GM18505 (cell line): ENCODE data around the gene TRERF1.

Experiments
- ATAC-seq: cut with Tn5 transposase; IDR thresholded peaks from one replicate; pipeline ENCODE4 v1.9.1; 2021; ENCODE audit not compliant: unreplicated experiment
- POLR2A ChIP-seq: IDR thresholded peaks from 4 replicates; pipeline ENCODE4 v1.6.1; 2011; ENCODE audit warnings: borderline replicate concordance; ENCODE audit not compliant: insufficient read depth, insufficient read length; ENCODE audit errors: extremely low read depth

The TRERF1 gene

DNA sequence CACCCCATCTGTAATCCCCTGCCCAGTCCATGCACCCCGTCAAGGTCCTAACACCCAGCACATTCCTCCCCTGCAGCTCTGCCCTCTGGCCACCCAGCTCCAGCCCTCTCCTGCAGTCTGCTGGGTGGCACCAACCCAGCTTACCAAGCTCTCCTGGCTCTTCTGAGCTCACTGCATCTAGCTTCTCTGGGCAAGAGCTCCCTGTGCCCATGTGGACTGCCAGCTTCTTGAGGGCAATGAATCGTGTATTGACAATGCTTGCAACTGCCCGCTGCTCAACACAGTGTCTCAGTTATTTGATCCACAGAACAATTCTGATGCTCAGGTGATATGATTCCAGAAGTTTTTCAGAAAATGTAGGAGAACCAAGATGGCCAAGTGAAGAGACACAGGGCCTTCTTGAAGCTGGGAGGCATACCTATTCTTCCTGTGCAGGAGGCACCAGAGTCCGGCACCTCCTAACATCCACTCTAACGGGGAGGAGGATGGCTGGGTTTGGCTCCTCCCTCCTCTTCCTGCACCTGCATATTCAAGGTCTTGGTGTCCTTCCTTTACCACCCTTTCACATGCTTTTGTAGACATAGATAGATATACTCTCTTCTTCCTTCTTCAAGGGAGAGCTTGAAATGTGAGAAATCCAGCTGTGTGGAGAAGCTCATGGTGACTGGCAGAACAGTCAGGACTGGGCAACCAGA, 85.6 kb downstream of the TRERF1 start:
- no peak for TF ChIP-seq POLR2A
- ATAC-seq, result no peak

DNA sequence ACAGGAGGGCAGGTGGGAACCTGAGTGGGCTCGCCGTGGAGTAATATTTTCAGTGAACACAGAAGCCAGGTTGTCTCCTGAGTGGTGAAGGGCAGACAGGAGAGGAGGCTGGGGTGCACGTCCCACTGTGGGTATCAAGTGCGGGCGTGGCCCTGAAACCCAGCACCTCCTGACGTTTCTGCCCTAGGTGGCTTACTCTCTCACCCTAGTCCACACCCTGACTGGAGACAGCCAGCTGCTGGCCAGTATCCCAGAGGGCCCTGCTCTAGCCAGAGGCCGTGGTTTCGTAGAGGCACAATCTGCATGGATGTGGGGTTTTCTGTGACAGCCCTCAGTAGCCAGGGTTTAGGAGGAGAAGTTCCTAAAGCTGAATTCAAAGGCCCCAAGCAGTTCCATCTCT, 86.7 kb downstream of the TRERF1 start:
- no peak for ATAC-seq
- no peak for TF ChIP-seq POLR2A

DNA sequence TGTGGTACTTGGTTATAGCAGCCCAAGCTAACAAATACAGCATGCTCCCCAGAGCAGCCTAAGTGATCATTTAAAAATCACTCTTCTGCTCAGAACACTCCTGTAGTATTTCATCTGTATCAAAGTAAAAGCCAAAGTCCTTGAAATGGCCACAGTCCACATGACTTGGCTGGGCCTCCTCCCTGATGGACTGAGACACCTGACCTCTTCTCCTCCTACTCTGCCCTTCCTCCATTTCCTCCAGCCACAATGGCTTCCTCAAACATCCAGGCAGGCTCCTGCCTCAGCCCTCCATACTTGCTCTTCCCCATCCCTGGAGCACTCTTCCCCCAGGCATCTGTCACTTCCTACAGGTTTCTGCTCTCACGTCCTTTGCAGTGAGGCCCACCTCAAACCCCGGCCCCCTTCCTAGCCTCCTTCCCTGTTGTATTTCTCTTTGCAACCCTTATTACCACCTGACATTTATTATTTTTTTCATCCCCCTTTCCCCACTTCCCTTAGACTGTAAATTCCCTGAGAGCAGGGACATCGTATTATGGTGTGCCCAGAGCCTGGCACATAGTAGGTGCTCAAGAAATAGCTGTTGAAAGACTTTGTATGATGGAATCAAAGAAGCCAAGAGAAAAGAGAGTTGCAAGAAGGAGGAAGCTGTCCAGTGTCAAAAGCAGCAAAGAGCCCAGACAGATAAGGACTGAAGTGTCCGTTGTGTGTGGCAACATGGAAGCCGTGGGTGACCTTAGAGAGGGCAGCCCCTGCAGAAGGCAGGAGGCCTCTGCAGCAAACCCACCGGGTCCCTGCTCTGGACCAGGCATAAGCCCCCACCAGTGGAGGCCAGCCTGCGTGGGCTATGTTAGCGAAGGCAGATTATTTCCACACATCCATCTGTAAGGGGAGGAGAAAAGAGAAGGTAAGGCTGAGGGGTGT, 87.5 kb downstream of the TRERF1 start:
- no peak for ATAC-seq
- TF ChIP-seq POLR2A, result no peak

DNA sequence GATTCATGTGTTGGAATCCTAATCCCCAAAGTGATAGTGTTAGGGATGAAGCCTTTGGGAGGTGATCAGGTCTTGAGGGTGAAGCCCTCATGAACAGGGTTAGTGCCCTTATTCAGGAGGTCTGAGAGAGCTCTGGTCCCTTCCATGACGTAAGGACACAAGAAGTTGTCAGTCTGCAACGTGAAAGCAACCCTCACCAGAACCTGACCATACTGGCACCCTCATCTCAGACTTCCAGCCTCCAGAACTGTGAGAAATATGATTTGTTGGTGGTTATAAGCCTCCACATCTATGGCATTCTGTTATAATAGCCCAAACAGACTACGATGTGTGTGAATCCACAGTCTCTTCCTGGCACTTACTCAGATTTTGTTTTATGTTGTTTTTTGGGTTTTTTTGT, 90.7 kb downstream of the TRERF1 start:
- ATAC-seq, result no peak
- TF ChIP-seq POLR2A, result no peak

DNA sequence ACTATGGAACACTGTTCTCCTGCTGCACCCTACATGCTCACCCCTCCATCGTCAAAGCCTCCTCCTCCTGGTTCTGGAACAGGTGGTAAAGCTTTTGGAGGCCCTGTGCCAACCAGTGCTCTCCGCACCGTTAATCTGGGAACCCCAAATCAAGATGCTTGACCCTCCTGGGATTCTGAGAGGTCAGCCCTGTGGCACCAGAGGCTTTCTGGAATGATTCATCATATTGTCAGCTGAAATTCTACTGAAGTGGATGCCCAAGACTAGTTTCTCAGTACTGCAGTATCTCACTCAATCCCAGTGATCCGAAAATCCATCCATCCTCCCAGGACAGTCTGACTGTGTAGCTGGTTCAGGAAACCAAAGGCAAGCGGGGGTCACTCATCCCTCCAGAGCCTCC, 92.7 kb downstream of the TRERF1 start:
- no peak for ATAC-seq
- no peak for TF ChIP-seq POLR2A

DNA sequence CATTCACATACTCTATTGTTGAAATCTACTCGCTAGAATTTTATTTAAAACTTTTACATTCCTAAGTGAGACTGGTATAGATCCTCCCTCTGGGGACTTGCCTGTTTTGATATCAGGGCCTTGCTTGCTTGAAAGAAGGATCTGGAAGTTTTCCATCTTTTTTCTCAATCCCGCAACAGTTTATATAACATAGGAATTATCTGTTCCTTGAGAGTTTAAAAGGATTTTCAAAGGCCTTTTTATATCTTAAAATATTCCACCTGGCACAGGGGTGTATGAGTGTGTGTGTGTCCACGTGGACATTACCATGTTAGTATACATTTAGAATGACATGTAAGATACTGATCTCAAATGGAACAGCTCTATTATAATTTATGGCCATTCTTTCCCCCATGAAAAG, 96.3 kb downstream of the TRERF1 start:
- TF ChIP-seq POLR2A, result no peak
- ATAC-seq, result no peak

DNA sequence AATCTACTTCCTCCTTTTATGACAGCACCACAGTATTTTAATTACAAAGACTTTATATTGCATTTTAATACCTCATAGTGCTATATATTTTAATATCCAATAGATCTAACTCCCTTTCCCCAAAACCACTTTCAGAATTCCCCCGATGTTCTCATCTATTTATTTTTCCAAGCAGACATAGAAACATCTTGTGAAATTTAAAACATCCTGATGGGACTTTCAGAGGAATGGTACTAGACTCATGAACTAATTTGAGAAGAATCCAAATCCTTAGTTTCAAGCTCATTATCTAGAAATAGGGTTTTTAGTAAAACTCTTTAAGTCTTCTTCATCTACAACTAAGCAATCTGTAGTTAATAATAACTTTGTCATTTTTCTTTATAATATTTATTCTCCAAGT, 97.0 kb downstream of the TRERF1 start:
- ATAC-seq, result no peak

DNA sequence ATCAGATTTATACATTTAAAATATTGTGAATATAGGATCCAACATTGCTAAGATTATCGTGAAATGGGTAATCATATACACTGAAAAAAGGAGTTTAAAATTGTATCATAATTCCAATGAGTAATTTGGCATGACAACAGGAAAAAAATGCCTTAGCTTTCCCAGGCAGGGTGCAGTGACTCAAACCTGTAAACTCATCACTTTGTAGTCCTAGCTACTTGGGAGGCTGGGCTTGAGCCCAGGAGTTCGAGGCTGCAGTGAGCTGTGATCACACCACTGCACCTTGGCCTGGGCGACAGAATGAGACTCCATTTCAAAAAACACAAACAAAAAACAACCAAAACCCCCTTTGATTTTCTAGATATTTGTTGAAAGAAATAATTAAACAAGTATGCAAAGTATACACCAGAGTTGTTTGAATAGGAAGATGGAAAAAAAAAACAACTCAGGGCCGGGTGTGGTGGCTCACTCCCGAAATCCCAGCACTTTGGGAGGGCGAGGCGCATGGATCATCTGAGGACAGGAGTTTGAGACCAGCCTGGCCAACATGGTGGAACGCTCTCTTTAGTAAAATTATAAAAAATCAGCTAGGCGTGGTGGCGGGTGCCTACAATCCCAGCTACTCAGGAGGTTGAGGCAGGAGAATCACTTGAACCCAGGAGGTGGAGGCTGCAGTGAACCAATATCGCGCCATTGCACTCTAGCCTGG, 98.7 kb downstream of the TRERF1 start:
- ATAC-seq, result no peak
- TF ChIP-seq POLR2A, result no peak

More for the DNA sequence above, 97.0 kb downstream of the TRERF1 start:
- no peak for TF ChIP-seq POLR2A

DNA sequence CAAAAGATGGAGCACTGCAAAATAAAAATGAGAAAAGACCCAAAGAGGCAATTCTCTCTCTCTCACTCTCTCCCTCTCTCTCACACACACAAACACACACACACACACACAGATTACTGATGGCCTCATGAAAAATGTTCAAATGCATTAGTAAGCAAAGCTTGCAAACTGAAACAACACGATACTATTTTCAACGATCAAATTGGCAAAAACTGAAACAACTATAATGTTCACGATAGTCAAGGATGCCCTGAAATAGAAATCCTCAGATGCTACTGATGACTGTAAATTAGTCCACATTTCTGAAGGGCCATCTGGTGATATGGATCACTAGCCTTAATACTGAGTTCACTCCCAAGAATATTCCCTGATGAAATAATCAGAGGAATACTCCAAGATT, 100.8 kb downstream of the TRERF1 start:
- TF ChIP-seq POLR2A, result no peak
- ATAC-seq, result no peak

DNA sequence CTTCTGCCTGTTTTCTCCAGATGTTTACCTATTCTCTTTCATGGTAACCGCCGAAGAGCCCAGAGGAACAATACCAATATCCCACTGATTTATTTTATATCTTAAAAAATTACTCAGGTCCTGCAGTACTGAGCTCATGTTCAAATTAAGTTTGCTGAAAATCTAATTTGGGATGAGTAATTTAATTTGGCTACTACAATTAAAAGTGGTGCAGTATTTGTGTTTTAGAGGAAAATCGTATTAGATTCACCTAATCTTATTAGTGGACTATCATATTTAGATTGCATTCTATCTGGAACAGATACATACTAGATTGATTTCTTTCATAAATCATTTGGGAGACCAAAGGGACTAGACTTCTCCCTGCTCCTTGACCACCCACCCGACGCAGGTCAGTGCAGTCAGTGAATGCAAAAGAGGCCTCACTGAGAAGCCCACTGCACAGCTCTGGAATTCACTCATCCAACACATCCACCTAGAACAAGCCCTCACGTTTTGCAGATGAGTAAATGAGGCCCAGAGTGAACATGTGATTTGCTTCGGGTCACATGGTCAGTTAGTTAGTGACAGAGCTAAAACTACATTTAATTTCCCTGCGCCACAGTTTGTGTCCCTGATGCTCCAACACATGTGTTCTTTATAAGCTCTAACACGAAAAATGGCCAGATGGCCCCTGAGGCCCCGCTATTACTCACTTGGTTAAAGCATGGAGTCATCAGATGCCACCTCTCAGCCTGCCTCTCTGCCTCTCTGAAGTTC, 101.8 kb downstream of the TRERF1 start:
- TF ChIP-seq POLR2A, result no peak
- ATAC-seq, result no peak

DNA sequence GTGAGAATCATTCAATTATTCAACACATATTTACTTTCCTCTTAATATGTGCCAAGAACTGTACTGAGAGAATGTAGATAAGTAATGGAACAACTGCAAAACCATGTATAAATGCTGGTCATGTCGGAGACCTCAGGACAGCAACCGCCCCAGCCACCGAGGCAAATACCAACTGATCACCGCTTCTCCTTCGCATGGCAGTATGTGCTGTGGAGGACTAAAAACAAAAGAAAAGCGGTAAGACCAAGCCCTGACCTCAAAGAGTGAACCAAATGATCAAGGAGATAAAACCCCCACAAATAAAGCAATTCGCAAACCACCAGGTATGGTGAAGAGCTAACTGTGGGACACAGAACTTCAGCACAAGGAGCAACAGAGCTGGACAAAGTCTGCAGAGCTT, 104.3 kb downstream of the TRERF1 start:
- no peak for ATAC-seq
- no peak for TF ChIP-seq POLR2A

DNA sequence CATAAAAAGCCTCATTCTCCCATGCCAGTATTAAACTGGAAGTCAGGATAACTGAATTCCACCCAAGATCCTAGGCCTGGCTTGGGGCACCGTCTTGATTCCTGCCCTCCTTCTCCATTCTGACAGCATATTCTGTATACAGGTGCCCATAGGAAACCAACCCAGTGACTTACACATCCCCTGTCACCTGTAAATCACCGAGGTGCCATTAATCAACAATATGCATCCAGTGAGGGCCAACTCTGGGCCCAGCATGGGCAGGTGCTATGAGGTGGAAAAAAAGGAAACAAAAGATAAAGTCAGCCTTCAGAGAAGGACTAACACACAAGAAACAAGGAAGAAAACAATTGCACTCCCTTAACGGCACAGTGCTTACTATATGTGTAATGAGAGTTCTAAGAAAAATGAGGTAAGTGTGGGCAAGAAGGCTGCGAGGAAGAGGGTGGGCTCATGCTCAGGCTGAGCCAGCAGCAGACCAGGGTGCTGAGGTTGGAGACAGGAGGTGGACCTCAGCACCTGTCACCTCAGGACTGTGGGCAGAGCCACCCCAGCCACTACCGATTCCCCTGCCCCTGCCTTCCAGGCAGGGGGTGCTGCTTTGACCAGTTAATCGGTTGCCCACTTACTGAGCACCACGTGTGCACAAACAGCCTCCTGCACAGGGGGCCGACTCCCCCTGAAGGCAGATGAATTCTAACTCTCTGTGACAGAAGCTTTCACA, 105.9 kb downstream of the TRERF1 start:
- no peak for TF ChIP-seq POLR2A
- no peak for ATAC-seq
